B cell (primary cell): ENCODE measurements around the gene PTPRT. TPM values are rescaled to one million over a fixed set of nuclear protein-coding genes. Genes with fewer than 3 reads are reported as not detected.

ENCODE experiments used
- ATAC-seq: fragments of 200-7000 bp; cut with Tn5 transposase; one replicate; pipeline ENCODE4 v1.10.0; 2021; ENCODE audit warnings: low read depth, mild to moderate bottlenecking, moderate number of reproducible peaks, moderate library complexity
- CTCF ChIA-PET: fragments of 350-600 bp; sonication (Branson Sonifier 250); formaldehyde crosslinking; loops from one replicate; lab custom pipeline; 2021; ENCODE audit warnings: antibody characterized with exemption, inconsistent platforms; lab: Charles Lee
- POLR2A ChIA-PET: fragments of 350-600 bp; sonication (Branson Sonifier 250); formaldehyde crosslinking; loops from one replicate; lab custom pipeline; 2021; ENCODE audit warnings: antibody characterized with exemption; lab: Charles Lee
- DNase-seq: peaks from one replicate; pipeline ENCODE4 v3.0.0; 2013
- H2AFZ ChIP-seq: 2 replicates; pipeline ENCODE4 v1.6.1; 2012; ENCODE audit warnings: mild to moderate bottlenecking, low read depth, low read length; ENCODE audit not compliant: insufficient read depth, poor library complexity, severe bottlenecking
- H3K27ac ChIP-seq, 2 donors: 1 replicate in 1 of 2; 2 replicates in 1 of 2; pipeline ENCODE4 v1.5.1; 2012 to 2013; ENCODE audit warnings: low read length in 2 of 2, mild to moderate bottlenecking in 2 of 2, moderate library complexity in 1 of 2
- H3K27me3 ChIP-seq, 4 experiments: fragments of 200-600 bp in 1 of 4; sonication (generic) in 1 of 4; replicated peaks in 1 of 4; 1 replicate in 2 of 4; 2 replicates in 2 of 4; pipeline versions ENCODE4 v1.6.1 to v1.7.0; 2013 to 2016; ENCODE audit warnings: low read length in 3 of 4, mild to moderate bottlenecking in 2 of 4, mixed read lengths in 1 of 4, moderate library complexity in 1 of 4; ENCODE audit not compliant: insufficient read depth in 4 of 4, control insufficient read depth in 3 of 4; ENCODE audit errors: control extremely low read depth in 1 of 4
- H3K36me3 ChIP-seq, 2 experiments: replicated peaks in 1 of 2; 1 replicate in 1 of 2; 2 replicates in 1 of 2; pipeline versions ENCODE4 v1.6.1 to v1.7.1; 2013; ENCODE audit warnings: low read length in 1 of 2; ENCODE audit not compliant: insufficient read depth in 2 of 2, control insufficient read depth in 1 of 2; ENCODE audit errors: control extremely low read depth in 1 of 2, extremely low read depth in 1 of 2
- H3K4me1 ChIP-seq, 2 donors: fragments of 200-600 bp in 1 of 2; sonication (generic) in 1 of 2; 1 replicate in 1 of 2; 2 replicates in 1 of 2; pipeline versions ENCODE4 v1.5.1 to v1.6.1; 2013 to 2017; ENCODE audit warnings: low read length in 2 of 2; ENCODE audit not compliant: control insufficient read depth in 2 of 2, insufficient read depth in 2 of 2
- H3K4me2 ChIP-seq: replicated peaks from 2 replicates; pipeline ENCODE3; 2012; ENCODE audit warnings: mild to moderate bottlenecking, low read depth, low read length; ENCODE audit not compliant: poor library complexity, severe bottlenecking
- H3K4me3 ChIP-seq, 5 experiments: fragments of 200-600 bp in 1 of 5; sonication (generic) in 1 of 5; 1 replicate in 3 of 5; 2 replicates in 2 of 5; pipeline versions ENCODE4 v1.5.1 to v1.7.0; 2011 to 2016; ENCODE audit warnings: low read length in 4 of 5, mild to moderate bottlenecking in 4 of 5, low read depth in 2 of 5, control low read depth in 1 of 5, moderate library complexity in 1 of 5; ENCODE audit not compliant: insufficient read depth in 1 of 5; ENCODE audit errors: control extremely low read depth in 1 of 5, extremely low read depth in 1 of 5
- H3K79me2 ChIP-seq: fragments of 200-600 bp; sonication (generic); one replicate; pipeline ENCODE4 v1.6.0; 2016; ENCODE audit warnings: low read length; ENCODE audit not compliant: control insufficient read depth, insufficient read depth
- H3K9ac ChIP-seq: fragments of 200-600 bp; sonication (generic); 2 replicates; pipeline ENCODE4 v1.6.1; 2017; ENCODE audit warnings: mild to moderate bottlenecking, low read length, moderate library complexity
- H3K9me3 ChIP-seq, 3 donors: one replicate each; pipeline versions ENCODE4 v1.6.1 to v1.7.1; 2013; ENCODE audit warnings: low read length in 2 of 3; ENCODE audit not compliant: control insufficient read depth in 2 of 3, insufficient read depth in 1 of 3; ENCODE audit errors: control extremely low read depth in 1 of 3
- H4K20me1 ChIP-seq: 2 replicates; pipeline ENCODE4 v1.6.0; 2012; ENCODE audit warnings: mild to moderate bottlenecking, low read length; ENCODE audit not compliant: insufficient read depth, control insufficient read depth, poor library complexity, severe bottlenecking
- H3K27ac Mint-ChIP-seq: one replicate; pipeline ENCODE4 v1.8.0; 2021; ENCODE audit warnings: mixed read lengths
- H3K27me3 Mint-ChIP-seq: one replicate; pipeline ENCODE4 v1.8.0; 2021; ENCODE audit warnings: mixed read lengths
- H3K4me1 Mint-ChIP-seq: one replicate; pipeline ENCODE4 v1.8.0; 2021; ENCODE audit warnings: mixed read lengths
- H3K4me3 Mint-ChIP-seq: one replicate; pipeline ENCODE4 v1.8.0; 2021; ENCODE audit warnings: mixed read lengths
- H3K9me3 Mint-ChIP-seq: one replicate; pipeline ENCODE4 v1.8.0; 2022; ENCODE audit warnings: mixed read lengths; ENCODE audit not compliant: insufficient read depth
- CTCF ChIP-seq: fragments of 200-600 bp; IDR thresholded peaks from one replicate; pipeline ENCODE4 v1.8.0; 2022; ENCODE audit warnings: antibody characterized with exemption, mild to moderate bottlenecking
- EZH2 ChIP-seq: IDR thresholded peaks from 2 replicates; pipeline ENCODE4 v1.6.1; 2012; ENCODE audit warnings: borderline replicate concordance, low read depth, mild to moderate bottlenecking, moderate library complexity, low read length; ENCODE audit not compliant: insufficient read depth, poor library complexity, severe bottlenecking
- WGBS: methylation state at CpG from one replicate; pipeline ENCODE4 v1.1.5; 2013; ENCODE audit warnings: missing lambda C conversion rate; ENCODE audit not compliant: insufficient coverage; 5-methylcytosine and 5-hydroxymethylcytosine counted together
- intact Hi-C: fragments of 100-400 bp; cut with micrococcal nuclease; formaldehyde crosslinking; loops from one replicate; pipeline ENCODE4 v1.10.0; 2022
- polyA plus RNA-seq: library from polyadenylated mRNA; depleted of rRNA; stranded (reverse); fragments of >200 nt; gene quantifications from 2 replicates; pipeline ENCODE4 v1.2.3, GENCODE V29; 2012
- total RNA-seq, 2 donors: library from RNA; stranded (reverse); fragments of 120-200 nt in 1 of 2; gene quantifications; 1 replicate in 1 of 2; 2 replicates in 1 of 2; pipeline versions ENCODE4 v1.2.3 to v1.2.4, GENCODE V29; 2013 to 2022

Gene PTPRT
- total and polyA plus RNA-seq, 2 donors (not counting 1 experiment from before 2014, with no cell fraction given) = not detected

GRCh38 chr20:42361402-42361970 lies 828.2 kb downstream of the PTPRT start:
- intact Hi-C loops = no loop called here
- no peak for TF ChIP-seq EZH2
- TF ChIP-seq CTCF = no peak
- Histone ChIP-seq H3K9ac (no peak overlapping the region), H3K27ac (no peak overlapping the region), H3K4me1 (no peaks in the 10 kb centered on the region), H3K4me2 (no peak overlapping the region), H2AFZ (no peak overlapping the region), H3K27me3 (no peaks in the 10 kb centered on the region), H3K36me3 (no peaks in the 10 kb centered on the region), H3K9me3 (peaks cover 0 to 5% (median 0%) of the 10 kb centered on the region in 3 donors), H4K20me1 (no peaks in the 10 kb centered on the region), H3K4me3 (no peak overlapping the region), H3K79me2 (no peaks in the 10 kb centered on the region)
- H3K27me3 Mint-ChIP-seq = no peaks in the 10 kb centered on the region
- H3K4me1 Mint-ChIP-seq = no peaks in the 10 kb centered on the region
- DNase-seq = no peak
- ATAC-seq = no peak
- ChIA-PET CTCF (no interaction called here), POLR2A (no interaction called here)
- H3K27ac Mint-ChIP-seq = no peak overlapping the region
- H3K4me3 Mint-ChIP-seq = no peak overlapping the region
- no peaks in the 10 kb centered on the region for H3K9me3 Mint-ChIP-seq
- WGBS = 85% methylated on average over 3 of the region's 6 CpGs

GRCh38 chr20:42360621-42361020 lies 829.1 kb downstream of the PTPRT start:
- WGBS = no CpG with 5 or more reads among the region's 1 CpG
- ChIA-PET POLR2A (no interaction called here), CTCF (no interaction called here)
- intact Hi-C loops = no loop called here
- TF ChIP-seq EZH2 (no peak), CTCF (no peak)
- no peak overlapping the region for H2AFZ ChIP-seq
- H3K79me2 ChIP-seq = no peaks in the 10 kb centered on the region
- H3K27ac ChIP-seq = no peak overlapping the region
- Mint-ChIP-seq H3K27ac (no peak overlapping the region), H3K4me3 (no peak overlapping the region), H3K4me1 (no peaks in the 10 kb centered on the region), H3K9me3 (no peaks in the 10 kb centered on the region), H3K27me3 (peaks cover 3% of the 10 kb centered on the region)
- ATAC-seq = no peak
- H3K4me1 ChIP-seq = no peaks in the 10 kb centered on the region
- H3K36me3 ChIP-seq = no peaks in the 10 kb centered on the region
- no peaks in the 10 kb centered on the region for H3K27me3 ChIP-seq
- no peak overlapping the region for H3K9ac ChIP-seq
- H3K4me3 ChIP-seq = no peak overlapping the region
- H3K9me3 ChIP-seq = peaks cover 0 to 8% (median 0%) of the 10 kb centered on the region in 3 donors
- H3K4me2 ChIP-seq = no peak overlapping the region
- H4K20me1 ChIP-seq = no peaks in the 10 kb centered on the region
- no peak for DNase-seq
